ENCODE data around the gene FARS2. TPM values are rescaled to one million over a fixed set of nuclear protein-coding genes. Genes with fewer than 3 reads are reported as not detected.

FARS2 gene
- total and polyA plus RNA-seq, 2 experiments from 2014 or later: 9.9 to 15.4 TPM

GRCh38 chr6:5521322-5521721 lies 260.0 kb downstream of the FARS2 start:
- H3K27ac ChIP-seq: no peak overlapping the region
- H3K9me2 ChIP-seq (replicated peaks; ENCODE audit: insufficient read depth): no peaks in the 10 kb centered on the region
- no peaks in the 10 kb centered on the region for H3K36me3 ChIP-seq (replicated peaks; ENCODE audit: insufficient read depth, low read depth)
- H3K9me3 ChIP-seq (ENCODE audit: low read depth): no peaks in the 10 kb centered on the region
- H3K4me2 ChIP-seq: no peak overlapping the region
- no peak overlapping the region for H3K4me3 ChIP-seq
- no peaks in the 10 kb centered on the region for H4K20me1 ChIP-seq (ENCODE audit: insufficient read depth, poor library complexity, severe bottlenecking)
- TF ChIP-seq CTCF (IDR thresholded peaks at IDR 0.05; ENCODE audit: poor library complexity): no peak
- TF ChIP-seq EZH2 (IDR thresholded peaks at IDR 0.05; ENCODE audit: borderline replicate concordance): no peak
- no peak for TF ChIP-seq EZH2phosphoT487 (IDR thresholded peaks at IDR 0.05; ENCODE audit: low read depth, severe bottlenecking, unreplicated experiment)
- no peaks in the 10 kb centered on the region for H3K27me3 ChIP-seq
- no peaks in the 10 kb centered on the region for H3K4me1 ChIP-seq (ENCODE audit: insufficient read depth)
- no peak overlapping the region for H2AFZ ChIP-seq
- 73% methylated on average over 3 of the region's 3 CpGs for WGBS (ENCODE audit: low lambda C conversion rate, missing lambda C conversion rate)
- DNase-seq (ENCODE audit: low spot score): no peak
- no peaks in the 10 kb centered on the region for H3K79me2 ChIP-seq

GRCh38 chr6:5522147-5522546 lies 260.8 kb downstream of the FARS2 start:
- Histone ChIP-seq H2AFZ (no peak overlapping the region), H3K27me3 (no peaks in the 10 kb centered on the region), H3K36me3 (replicated peaks; ENCODE audit: insufficient read depth, low read depth) (no peaks in the 10 kb centered on the region), H4K20me1 (ENCODE audit: insufficient read depth, poor library complexity, severe bottlenecking) (no peaks in the 10 kb centered on the region), H3K4me3 (no peak overlapping the region), H3K79me2 (no peaks in the 10 kb centered on the region), H3K27ac (no peak overlapping the region), H3K4me2 (no peak overlapping the region), H3K4me1 (ENCODE audit: insufficient read depth) (no peaks in the 10 kb centered on the region), H3K9me2 (replicated peaks; ENCODE audit: insufficient read depth) (no peaks in the 10 kb centered on the region), H3K9me3 (ENCODE audit: low read depth) (no peaks in the 10 kb centered on the region)
- no peak for DNase-seq (ENCODE audit: low spot score)
- no peak for TF ChIP-seq EZH2 (IDR thresholded peaks at IDR 0.05; ENCODE audit: borderline replicate concordance)
- no peak for TF ChIP-seq EZH2phosphoT487 (IDR thresholded peaks at IDR 0.05; ENCODE audit: low read depth, severe bottlenecking, unreplicated experiment)
- TF ChIP-seq CTCF (IDR thresholded peaks at IDR 0.05; ENCODE audit: poor library complexity): no peak

- H3K4me1 ChIP-seq (ENCODE audit: insufficient read depth): no peaks in the 10 kb centered on the region
- 96% methylated on average over 2 of the region's 2 CpGs for WGBS (ENCODE audit: low lambda C conversion rate, missing lambda C conversion rate)
Observed at GRCh38 chr6:5524110-5524509, 262.8 kb downstream of the FARS2 start.

More at GRCh38 chr6:5524110-5524509, 262.8 kb downstream of the FARS2 start:
- H3K79me2 ChIP-seq: no peaks in the 10 kb centered on the region
- no peaks in the 10 kb centered on the region for H3K36me3 ChIP-seq (replicated peaks; ENCODE audit: insufficient read depth, low read depth)
- H4K20me1 ChIP-seq (ENCODE audit: insufficient read depth, poor library complexity, severe bottlenecking): no peaks in the 10 kb centered on the region
- H3K4me3 ChIP-seq: no peak overlapping the region
- H3K27me3 ChIP-seq: no peaks in the 10 kb centered on the region
- no peak for TF ChIP-seq CTCF (IDR thresholded peaks at IDR 0.05; ENCODE audit: poor library complexity)
- no peak for TF ChIP-seq EZH2 (IDR thresholded peaks at IDR 0.05; ENCODE audit: borderline replicate concordance)
- TF ChIP-seq EZH2phosphoT487 (IDR thresholded peaks at IDR 0.05; ENCODE audit: low read depth, severe bottlenecking, unreplicated experiment): no peak
- no peak overlapping the region for H2AFZ ChIP-seq
- H3K9me3 ChIP-seq (ENCODE audit: low read depth): no peaks in the 10 kb centered on the region
- DNase-seq (ENCODE audit: low spot score): no peak
- H3K9me2 ChIP-seq (replicated peaks; ENCODE audit: insufficient read depth): no peaks in the 10 kb centered on the region
- H3K4me2 ChIP-seq: no peak overlapping the region
- no peak overlapping the region for H3K27ac ChIP-seq

Measured in hepatocyte (in vitro differentiated cells).